GM18511 (cell line): ENCODE data around the gene MRPS17.

Source experiments
- ATAC-seq: cut with Tn5 transposase; IDR thresholded peaks from one replicate; pipeline ENCODE4 v1.9.1; 2021; ENCODE audit warnings: mild to moderate bottlenecking, moderate library complexity; ENCODE audit not compliant: unreplicated experiment

The MRPS17 gene

GRCh38 chr7:55970561-55970960 is 18.9 kb downstream of the MRPS17 start:
- no peak for ATAC-seq

GRCh38 chr7:55970978-55971377 is 19.3 kb downstream of the MRPS17 start:
- no peak for ATAC-seq

GRCh38 chr7:55973747-55974250 is 22.1 kb downstream of the MRPS17 start:
- no peak for ATAC-seq

- no peak for ATAC-seq
These were observed 24.4 kb downstream of the MRPS17 start for GRCh38 chr7:55975988-55976633.

GRCh38 chr7:55977831-55978230 is 26.2 kb downstream of the MRPS17 start:
- no peak for ATAC-seq

GRCh38 chr7:55980266-55980665 is 28.6 kb downstream of the MRPS17 start:
- ATAC-seq, result no peak

- no peak for ATAC-seq
These were observed 31.9 kb downstream of the MRPS17 start for GRCh38 chr7:55983537-55983936.

GRCh38 chr7:55992346-55992745 is 40.7 kb downstream of the MRPS17 start:
- no peak for ATAC-seq

- no peak for ATAC-seq
These were observed 45.3 kb downstream of the MRPS17 start for GRCh38 chr7:55996856-55997500.

GRCh38 chr7:56003749-56004148 is 52.1 kb downstream of the MRPS17 start:
- ATAC-seq, result no peak
